Prostate gland (tissue), 2 donors: ENCODE data around the gene GPC5.

Experiments used
- CTCF ChIP-seq, 4 experiments: fragments of 200-600 bp in 2 of 4; fragments of 450-650 bp in 2 of 4; sonication (generic) in 2 of 4; IDR thresholded peaks; 1 replicate in 3 of 4; 2 replicates in 1 of 4; pipeline ENCODE4 v1.5.1; 2016 to 2019; ENCODE audit warnings: antibody characterized with exemption in 4 of 4, mild to moderate bottlenecking in 2 of 4, moderate library complexity in 2 of 4
- POLR2AphosphoS5 ChIP-seq: sonication (generic); formaldehyde crosslinking; IDR thresholded peaks from one replicate; pipeline ENCODE4 v1.6.1; 2017; ENCODE audit warnings: antibody characterized with exemption

GRCh38 chr13:92429231-92429630, 1030.8 kb downstream of the GPC5 start:
- TF ChIP-seq CTCF (IDR thresholded peaks at IDR 0.05) (no peak), POLR2AphosphoS5 (no peak)
